A549 (cell line): ENCODE results near the gene IFT43.

Experiments
- EP300 ChIP-seq, 2 experiments: fragments of >200 bp; sonication (Bioruptor Twin); formaldehyde crosslinking; IDR thresholded peaks; 2 replicates in 1 of 2; 3 replicates in 1 of 2; pipeline ENCODE4 v1.6.1; 2016 to 2017
- KDM5A ChIP-seq: fragments of 200-600 bp; sonication (generic); IDR thresholded peaks from 2 replicates; pipeline ENCODE4 v1.6.1; 2016; ENCODE audit warnings: antibody characterized with exemption, mild to moderate bottlenecking
- MAZ ChIP-seq: fragments of 150-350 bp; IDR thresholded peaks from 2 replicates; pipeline ENCODE4 v1.6.1; 2014; ENCODE audit warnings: antibody characterized with exemption, low read depth, low read length, borderline replicate concordance
- RNF2 ChIP-seq: fragments of 200-600 bp; sonication (generic); IDR thresholded peaks from 2 replicates; pipeline ENCODE4 v1.6.1; 2016; ENCODE audit warnings: low read depth, mild to moderate bottlenecking, antibody characterized with exemption, moderate library complexity, borderline replicate concordance
- SREBF2 ChIP-seq: fragments of 450-650 bp; IDR thresholded peaks from 2 replicates; pipeline ENCODE4 v1.6.1; 2014; ENCODE audit warnings: mild to moderate bottlenecking, moderate library complexity
- TP53 ChIP-seq: fragments of 250-450 bp; sonication (Bioruptor Pico); IDR thresholded peaks from 2 replicates; pipeline ENCODE4 v1.5.0; 2021; ENCODE audit warnings: mild to moderate bottlenecking, moderate library complexity
- TF ChIP-seq, protein P1 (sequence below): fragments of 200-600 bp; sonication (generic); IDR thresholded peaks from 2 replicates; pipeline ENCODE4 v1.6.1; 2016; ENCODE audit warnings: antibody characterized with exemption, mild to moderate bottlenecking, moderate library complexity
- TF ChIP-seq, protein P2 (sequence below): fragments of >200 bp; sonication (Bioruptor Twin); formaldehyde crosslinking; IDR thresholded peaks from 3 replicates; pipeline ENCODE4 v1.5.1; 2016
- TF ChIP-seq, protein P3 (sequence below): IDR thresholded peaks from 2 replicates; pipeline ENCODE4 v1.6.1; 2012; ENCODE audit warnings: low read depth, borderline replicate concordance
- TF ChIP-seq, protein P4 (sequence below): IDR thresholded peaks from 2 replicates; pipeline ENCODE4 v1.6.1; 2012
- TF ChIP-seq, protein P5 (sequence below): IDR thresholded peaks from 2 replicates; pipeline ENCODE4 v1.6.1; 2012
- TF ChIP-seq, protein P6 (sequence below): fragments of 450-650 bp; IDR thresholded peaks from 2 replicates; pipeline ENCODE4 v1.6.1; 2014; ENCODE audit warnings: antibody characterized with exemption

DNA sequence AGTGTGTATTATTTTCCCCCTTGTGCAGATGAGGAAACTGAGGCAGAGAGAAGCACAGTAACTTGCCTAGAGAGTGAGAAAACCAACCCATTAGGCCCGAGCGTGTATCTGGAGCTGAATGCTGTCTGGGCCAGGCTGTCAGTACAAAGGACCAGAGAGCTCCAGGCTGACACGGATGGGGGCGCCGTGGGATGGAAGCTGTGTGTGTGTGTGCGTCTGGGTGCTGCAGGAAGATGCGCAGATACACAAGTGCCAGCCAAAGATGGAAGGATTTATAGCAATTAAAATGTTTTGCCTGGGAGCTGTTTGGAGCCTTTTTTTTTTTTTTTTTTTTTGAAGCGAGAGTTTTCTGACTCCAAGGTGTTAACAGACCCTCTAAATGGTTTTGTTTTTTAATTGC, 112.5 kb downstream of the IFT43 start:
- TF ChIP-seq, protein P1, sequence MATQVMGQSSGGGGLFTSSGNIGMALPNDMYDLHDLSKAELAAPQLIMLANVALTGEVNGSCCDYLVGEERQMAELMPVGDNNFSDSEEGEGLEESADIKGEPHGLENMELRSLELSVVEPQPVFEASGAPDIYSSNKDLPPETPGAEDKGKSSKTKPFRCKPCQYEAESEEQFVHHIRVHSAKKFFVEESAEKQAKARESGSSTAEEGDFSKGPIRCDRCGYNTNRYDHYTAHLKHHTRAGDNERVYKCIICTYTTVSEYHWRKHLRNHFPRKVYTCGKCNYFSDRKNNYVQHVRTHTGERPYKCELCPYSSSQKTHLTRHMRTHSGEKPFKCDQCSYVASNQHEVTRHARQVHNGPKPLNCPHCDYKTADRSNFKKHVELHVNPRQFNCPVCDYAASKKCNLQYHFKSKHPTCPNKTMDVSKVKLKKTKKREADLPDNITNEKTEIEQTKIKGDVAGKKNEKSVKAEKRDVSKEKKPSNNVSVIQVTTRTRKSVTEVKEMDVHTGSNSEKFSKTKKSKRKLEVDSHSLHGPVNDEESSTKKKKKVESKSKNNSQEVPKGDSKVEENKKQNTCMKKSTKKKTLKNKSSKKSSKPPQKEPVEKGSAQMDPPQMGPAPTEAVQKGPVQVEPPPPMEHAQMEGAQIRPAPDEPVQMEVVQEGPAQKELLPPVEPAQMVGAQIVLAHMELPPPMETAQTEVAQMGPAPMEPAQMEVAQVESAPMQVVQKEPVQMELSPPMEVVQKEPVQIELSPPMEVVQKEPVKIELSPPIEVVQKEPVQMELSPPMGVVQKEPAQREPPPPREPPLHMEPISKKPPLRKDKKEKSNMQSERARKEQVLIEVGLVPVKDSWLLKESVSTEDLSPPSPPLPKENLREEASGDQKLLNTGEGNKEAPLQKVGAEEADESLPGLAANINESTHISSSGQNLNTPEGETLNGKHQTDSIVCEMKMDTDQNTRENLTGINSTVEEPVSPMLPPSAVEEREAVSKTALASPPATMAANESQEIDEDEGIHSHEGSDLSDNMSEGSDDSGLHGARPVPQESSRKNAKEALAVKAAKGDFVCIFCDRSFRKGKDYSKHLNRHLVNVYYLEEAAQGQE: no peak
- TF ChIP-seq, protein P2, sequence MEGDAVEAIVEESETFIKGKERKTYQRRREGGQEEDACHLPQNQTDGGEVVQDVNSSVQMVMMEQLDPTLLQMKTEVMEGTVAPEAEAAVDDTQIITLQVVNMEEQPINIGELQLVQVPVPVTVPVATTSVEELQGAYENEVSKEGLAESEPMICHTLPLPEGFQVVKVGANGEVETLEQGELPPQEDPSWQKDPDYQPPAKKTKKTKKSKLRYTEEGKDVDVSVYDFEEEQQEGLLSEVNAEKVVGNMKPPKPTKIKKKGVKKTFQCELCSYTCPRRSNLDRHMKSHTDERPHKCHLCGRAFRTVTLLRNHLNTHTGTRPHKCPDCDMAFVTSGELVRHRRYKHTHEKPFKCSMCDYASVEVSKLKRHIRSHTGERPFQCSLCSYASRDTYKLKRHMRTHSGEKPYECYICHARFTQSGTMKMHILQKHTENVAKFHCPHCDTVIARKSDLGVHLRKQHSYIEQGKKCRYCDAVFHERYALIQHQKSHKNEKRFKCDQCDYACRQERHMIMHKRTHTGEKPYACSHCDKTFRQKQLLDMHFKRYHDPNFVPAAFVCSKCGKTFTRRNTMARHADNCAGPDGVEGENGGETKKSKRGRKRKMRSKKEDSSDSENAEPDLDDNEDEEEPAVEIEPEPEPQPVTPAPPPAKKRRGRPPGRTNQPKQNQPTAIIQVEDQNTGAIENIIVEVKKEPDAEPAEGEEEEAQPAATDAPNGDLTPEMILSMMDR: no peak
- no peak for TF ChIP-seq RNF2
- TF ChIP-seq, protein P3, sequence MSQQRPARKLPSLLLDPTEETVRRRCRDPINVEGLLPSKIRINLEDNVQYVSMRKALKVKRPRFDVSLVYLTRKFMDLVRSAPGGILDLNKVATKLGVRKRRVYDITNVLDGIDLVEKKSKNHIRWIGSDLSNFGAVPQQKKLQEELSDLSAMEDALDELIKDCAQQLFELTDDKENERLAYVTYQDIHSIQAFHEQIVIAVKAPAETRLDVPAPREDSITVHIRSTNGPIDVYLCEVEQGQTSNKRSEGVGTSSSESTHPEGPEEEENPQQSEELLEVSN: no peak
- no peak for TF ChIP-seq MAZ
- TF ChIP-seq, protein P4, sequence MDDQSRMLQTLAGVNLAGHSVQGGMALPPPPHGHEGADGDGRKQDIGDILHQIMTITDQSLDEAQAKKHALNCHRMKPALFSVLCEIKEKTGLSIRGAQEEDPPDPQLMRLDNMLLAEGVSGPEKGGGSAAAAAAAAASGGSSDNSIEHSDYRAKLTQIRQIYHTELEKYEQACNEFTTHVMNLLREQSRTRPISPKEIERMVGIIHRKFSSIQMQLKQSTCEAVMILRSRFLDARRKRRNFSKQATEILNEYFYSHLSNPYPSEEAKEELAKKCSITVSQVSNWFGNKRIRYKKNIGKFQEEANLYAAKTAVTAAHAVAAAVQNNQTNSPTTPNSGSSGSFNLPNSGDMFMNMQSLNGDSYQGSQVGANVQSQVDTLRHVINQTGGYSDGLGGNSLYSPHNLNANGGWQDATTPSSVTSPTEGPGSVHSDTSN: no peak
- no peak for TF ChIP-seq KDM5A
- no peak for TF ChIP-seq EP300 (IDR thresholded peaks at IDR 0.05)
- TF ChIP-seq TP53: no peak
- no peak for TF ChIP-seq SREBF2
- TF ChIP-seq, protein P5, sequence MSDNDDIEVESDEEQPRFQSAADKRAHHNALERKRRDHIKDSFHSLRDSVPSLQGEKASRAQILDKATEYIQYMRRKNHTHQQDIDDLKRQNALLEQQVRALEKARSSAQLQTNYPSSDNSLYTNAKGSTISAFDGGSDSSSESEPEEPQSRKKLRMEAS: no peak
- TF ChIP-seq, protein P6, sequence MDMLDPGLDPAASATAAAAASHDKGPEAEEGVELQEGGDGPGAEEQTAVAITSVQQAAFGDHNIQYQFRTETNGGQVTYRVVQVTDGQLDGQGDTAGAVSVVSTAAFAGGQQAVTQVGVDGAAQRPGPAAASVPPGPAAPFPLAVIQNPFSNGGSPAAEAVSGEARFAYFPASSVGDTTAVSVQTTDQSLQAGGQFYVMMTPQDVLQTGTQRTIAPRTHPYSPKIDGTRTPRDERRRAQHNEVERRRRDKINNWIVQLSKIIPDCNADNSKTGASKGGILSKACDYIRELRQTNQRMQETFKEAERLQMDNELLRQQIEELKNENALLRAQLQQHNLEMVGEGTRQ: no peak
